GM18499 (cell line): ENCODE data around the gene UNC13A.

Source experiments
- ATAC-seq: cut with Tn5 transposase; IDR thresholded peaks from one replicate; pipeline ENCODE4 v1.9.1; 2021; ENCODE audit warnings: moderate number of reproducible peaks; ENCODE audit not compliant: insufficient read depth, unreplicated experiment

The UNC13A gene

GRCh38 chr19:17711851-17712250, 23.7 kb upstream of the UNC13A start:
- ATAC-seq, result no peak

DNA sequence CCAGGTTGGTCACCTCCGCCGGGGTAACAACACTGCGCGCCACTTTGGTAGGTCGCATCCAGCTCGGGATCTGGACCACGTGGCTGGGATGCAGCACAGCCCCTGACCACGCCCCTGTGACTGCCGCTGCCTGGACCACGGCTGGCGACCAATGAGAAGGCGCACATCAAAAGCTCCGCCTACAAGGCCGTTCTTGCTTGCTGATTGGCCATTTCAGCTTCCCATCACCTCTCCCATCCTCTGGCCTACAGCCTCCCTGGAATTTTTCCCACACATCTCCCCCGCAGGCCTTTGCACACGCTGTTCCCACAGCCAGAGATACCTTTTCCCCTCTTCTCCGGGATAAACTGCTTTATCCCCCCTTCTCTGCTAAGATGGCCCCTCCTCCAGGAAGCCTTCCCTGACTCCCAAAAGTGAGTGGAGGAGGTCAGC, 18.6 kb upstream of the UNC13A start:
- ATAC-seq, result no peak

GRCh38 chr19:17703824-17704463, 15.8 kb upstream of the UNC13A start:
- no peak for ATAC-seq

- ATAC-seq, result no peak
Observed at GRCh38 chr19:17695198-17695597, 7.0 kb upstream of the UNC13A start.

DNA sequence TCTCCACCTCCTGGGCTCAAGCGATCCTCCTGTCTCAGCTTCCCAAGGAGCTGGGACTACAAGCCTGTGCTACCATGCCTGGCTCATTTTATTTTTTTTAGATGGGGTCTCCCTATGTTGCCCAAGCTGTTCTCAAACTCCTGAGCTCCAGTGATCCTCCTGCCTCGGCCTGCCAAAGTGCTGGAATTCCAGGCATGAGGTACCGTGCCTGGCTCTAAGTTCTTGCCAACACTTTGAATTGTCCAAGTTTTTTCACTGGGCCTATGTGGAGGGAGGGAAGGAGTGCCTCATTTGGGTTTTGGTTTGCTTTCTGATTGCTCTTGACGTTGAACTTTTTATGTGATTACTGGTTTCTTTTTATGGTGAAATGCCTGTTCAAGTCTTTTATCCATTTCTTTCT, 4.4 kb upstream of the UNC13A start:
- ATAC-seq, result no peak

DNA sequence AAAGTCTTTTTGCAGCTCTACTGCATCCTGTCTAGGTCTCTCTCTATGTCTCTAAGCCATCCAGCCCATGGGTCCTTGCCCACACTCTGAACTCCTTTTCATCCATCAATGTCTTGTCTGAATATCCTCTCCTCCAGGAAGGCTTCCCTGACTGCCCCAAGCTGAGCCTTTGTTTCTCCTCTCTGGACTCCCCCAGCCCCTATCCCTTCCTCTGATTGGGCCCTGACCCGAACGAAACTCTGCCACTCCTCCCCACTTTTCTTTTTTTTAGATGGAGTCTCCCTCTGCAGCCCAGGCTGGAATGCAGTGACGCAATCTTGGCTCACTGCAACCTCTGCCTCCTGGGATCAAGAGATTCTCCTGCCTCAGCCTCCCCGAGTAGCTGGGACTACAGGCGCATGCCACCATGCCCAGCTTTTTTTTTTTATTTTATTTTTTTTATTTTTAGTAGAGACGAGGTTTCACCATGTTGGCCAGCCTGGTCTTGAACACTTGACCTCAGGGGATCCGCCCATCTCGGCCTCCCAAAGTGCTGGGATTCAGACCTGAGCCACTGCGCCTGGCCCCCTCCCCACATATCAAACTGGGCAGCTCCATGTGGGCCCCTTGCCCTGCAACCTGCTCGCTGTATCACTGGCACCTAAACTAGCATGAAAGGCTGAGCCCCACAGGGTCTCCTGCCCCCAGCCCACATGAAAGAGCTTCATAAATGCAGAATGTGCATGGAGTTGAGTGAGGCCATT, 870 bp upstream of the UNC13A start:
- no peak for ATAC-seq

- ATAC-seq, result no peak
Observed at GRCh38 chr19:17687141-17687856, 855 bp downstream of the UNC13A start.

- ATAC-seq, result no peak
Observed at GRCh38 chr19:17686592-17687024, 1.5 kb downstream of the UNC13A start.

DNA sequence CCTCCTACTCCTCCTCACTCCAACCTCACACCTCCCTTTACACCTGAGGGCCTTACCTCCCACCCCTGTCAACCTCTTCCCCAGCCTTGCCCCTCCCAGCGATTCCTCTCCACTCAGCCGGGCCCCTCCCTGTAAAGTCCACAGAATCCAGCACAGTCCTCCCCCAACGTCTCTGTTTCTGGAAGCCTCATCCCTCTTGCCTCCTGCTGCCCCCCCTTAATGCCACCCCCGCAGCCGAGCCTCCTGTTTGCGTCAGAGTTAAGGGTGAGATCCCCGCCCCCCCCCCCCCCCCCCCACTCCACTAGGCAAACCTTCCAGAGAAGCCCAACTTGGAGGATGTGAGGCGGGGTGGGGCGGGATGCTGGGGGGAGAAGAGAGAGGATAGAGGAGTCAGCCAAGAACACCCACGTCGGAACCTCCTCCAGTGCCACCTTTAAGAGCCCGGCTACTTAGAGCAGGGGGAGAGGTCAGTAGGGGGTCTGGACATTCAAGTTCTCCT, 2.1 kb downstream of the UNC13A start:
- ATAC-seq, result no peak

DNA sequence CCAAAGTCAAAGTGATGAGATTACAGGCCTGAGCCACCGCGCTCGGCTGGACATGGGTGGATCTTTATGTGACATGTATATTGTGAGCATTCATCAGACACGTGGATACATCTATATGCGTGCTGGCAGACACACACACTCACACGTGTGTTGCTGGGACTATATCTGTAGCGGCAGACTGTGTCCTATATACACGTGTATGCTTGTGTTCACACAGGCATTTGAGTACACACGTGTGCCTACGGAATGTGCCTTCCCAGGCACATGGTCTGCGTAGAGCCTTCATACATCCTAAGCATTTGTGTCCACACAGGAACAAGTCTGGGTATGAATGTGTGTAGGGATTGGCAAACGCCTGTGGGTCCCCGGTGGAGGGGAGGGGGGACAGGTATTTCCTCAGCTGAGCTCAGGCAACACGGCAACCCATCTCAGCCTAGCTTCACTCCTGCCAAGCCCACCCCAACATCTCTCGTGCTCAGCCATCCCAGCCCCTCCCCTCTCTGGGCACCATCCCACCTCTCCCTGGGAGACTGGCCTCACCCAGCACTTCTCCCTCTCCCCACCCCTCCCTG, 2.6 kb downstream of the UNC13A start:
- ATAC-seq, result no peak

DNA sequence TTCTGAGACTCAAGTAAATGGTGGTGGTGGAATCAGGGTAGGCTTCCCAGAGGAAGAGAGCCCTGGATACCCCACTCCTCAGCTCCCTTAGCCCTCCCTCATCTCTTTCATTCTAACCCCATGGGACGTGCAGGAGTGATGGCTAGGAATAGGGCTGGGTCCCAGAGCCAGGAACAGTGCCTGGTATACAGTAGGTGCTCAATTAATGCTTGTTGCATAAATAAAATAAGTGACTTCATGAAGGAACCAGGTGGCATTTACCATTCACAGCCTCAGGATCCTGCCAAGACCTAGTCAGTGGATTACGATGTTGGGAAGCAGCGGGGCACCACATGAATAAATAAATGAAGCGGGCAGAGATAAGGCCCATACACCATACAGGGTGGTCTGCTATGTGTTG, 3.9 kb downstream of the UNC13A start:
- ATAC-seq, result no peak

- no peak for ATAC-seq
Observed at GRCh38 chr19:17683078-17683477, 5.1 kb downstream of the UNC13A start.

GRCh38 chr19:17682273-17682672, 5.9 kb downstream of the UNC13A start:
- ATAC-seq, result no peak

DNA sequence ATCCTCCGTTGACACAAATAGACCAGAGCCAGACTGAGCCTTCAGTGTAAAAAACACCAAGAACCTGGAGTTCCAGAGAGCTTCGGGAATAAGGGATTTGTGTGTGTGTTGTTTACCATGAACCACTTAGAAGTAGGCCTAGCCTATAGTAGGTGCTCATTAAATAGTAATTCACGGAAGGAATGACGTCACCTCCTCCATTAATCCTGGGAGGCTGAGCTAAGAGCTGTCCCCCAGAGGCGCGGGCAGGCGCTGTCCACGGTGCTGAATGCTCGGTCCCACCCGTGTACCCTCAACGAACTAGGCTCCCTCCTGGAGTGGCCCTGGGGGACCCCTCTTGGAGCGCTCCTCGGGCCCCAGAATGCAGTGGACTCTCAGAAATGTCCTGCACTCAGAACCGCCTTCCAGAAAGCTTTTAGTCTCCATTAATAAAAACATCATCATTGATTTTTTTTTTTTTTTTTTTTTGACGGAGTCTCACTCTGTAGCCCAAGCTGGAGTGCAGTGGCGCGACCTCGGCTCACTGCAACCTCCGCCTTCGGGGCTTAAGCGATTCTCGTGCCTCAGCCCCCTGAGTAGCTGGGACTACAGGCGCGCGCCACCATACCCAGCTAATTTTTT, 6.5 kb downstream of the UNC13A start:
- ATAC-seq, result no peak

- no peak for ATAC-seq
Observed at GRCh38 chr19:17680230-17680722, 7.9 kb downstream of the UNC13A start.

DNA sequence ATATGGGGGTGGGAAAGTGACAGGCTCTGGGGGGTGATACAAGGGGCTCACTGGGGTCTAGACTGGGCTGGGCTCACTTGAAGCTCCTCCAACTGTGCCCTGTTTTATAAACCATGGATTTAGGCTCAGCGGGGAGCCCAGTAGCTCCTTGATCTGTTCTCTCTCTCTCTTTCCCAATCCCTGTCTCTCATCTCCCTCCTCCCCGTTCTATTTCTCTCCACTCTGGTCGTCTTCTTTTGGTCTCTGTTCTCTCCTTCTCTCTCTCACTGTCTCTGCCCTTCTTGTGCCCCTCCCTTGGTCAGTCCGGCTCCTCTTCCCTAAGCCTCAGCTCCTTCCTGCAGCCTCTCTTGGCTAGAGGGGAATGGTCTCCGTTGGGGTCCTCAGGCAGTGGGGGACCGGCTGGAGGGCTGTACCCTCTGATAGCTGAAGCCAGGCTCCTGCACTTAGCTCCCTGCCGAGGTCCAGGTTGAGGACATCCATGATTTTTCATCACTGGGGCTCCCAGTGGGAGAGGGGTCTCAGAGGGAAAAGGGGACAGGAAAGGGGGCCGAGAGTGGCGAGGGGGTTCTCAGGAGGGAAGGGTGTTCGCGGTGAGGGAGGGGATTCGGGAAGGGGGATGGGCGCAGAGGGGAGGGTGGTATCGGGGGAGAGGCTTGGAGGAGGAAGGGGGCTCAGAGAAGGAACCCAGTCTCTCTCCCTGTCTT, 8.5 kb downstream of the UNC13A start:
- ATAC-seq, result no peak

DNA sequence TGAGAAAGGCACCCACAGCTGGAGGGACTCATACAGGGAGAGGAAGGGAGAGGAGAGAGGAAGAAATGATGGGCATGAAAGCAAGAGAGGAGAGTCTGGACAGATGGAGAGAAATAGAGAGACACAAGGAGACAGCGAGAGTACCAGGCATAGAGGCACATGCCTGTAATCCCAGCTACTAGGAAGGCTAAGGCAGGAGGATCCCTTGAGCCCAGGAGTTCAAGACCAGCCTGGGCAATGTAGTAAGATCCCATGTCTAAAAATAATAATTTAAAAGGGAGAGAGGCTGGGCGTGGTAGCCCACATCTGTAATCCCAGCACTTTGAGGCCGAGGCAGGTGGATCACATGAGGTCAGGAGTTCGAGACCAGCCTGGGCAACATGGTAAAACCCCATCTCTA, 9.3 kb downstream of the UNC13A start:
- no peak for ATAC-seq

- ATAC-seq, result no peak
Observed at GRCh38 chr19:17677002-17677401, 11.2 kb downstream of the UNC13A start.

GRCh38 chr19:17676295-17676694, 11.9 kb downstream of the UNC13A start:
- no peak for ATAC-seq
